OCI-LY1 (cell line): ENCODE measurements around the gene GSTT4.

Source experiments
- H2AFZ ChIP-seq: fragments of 200-600 bp; sonication (generic), shearing (Covaris generic); 2 replicates; pipeline ENCODE4 v1.6.0; 2014; ENCODE audit warnings: antibody characterized with exemption, mild to moderate bottlenecking, low read length
- H3F3A ChIP-seq: fragments of 200-600 bp; sonication (generic), shearing (Covaris generic); 2 replicates; pipeline ENCODE4 v1.6.0; 2014; ENCODE audit warnings: mild to moderate bottlenecking, antibody characterized with exemption, low read length, moderate library complexity; ENCODE audit not compliant: insufficient read depth
- H3K27ac ChIP-seq: fragments of 200-600 bp; sonication (generic); 2 replicates; pipeline ENCODE4 v1.5.1; 2014; ENCODE audit warnings: low read length, mixed run types, mild to moderate bottlenecking, low read depth; ENCODE audit not compliant: poor library complexity, severe bottlenecking
- H3K27me3 ChIP-seq: fragments of 200-600 bp; sonication (generic); 2 replicates; pipeline ENCODE4 v1.6.0; 2014; ENCODE audit warnings: antibody characterized with exemption, mild to moderate bottlenecking, low read length, moderate library complexity; ENCODE audit not compliant: insufficient read depth
- H3K36me3 ChIP-seq: fragments of 200-600 bp; sonication (generic); 2 replicates; pipeline ENCODE4 v1.6.1; 2014; ENCODE audit warnings: mild to moderate bottlenecking, antibody characterized with exemption, low read length, moderate library complexity, mixed read lengths; ENCODE audit not compliant: insufficient read depth
- H3K4me1 ChIP-seq: fragments of 200-600 bp; sonication (generic); 2 replicates; pipeline ENCODE4 v1.5.1; 2014; ENCODE audit warnings: mild to moderate bottlenecking, low read length, moderate library complexity; ENCODE audit not compliant: insufficient read depth, severe bottlenecking
- H3K4me2 ChIP-seq: fragments of 200-600 bp; sonication (generic), shearing (Covaris generic); 2 replicates; pipeline ENCODE4 v1.6.1; 2014; ENCODE audit warnings: low read length
- H3K4me3 ChIP-seq: fragments of 200-600 bp; sonication (generic); 2 replicates; pipeline ENCODE4 v1.5.1; 2014; ENCODE audit warnings: low read length, low read depth, mild to moderate bottlenecking, mixed read lengths; ENCODE audit not compliant: poor library complexity, severe bottlenecking
- H3K79me2 ChIP-seq: fragments of 200-600 bp; shearing (Covaris generic); 2 replicates; pipeline ENCODE4 v1.6.1; 2016; ENCODE audit warnings: mixed run types, low read length, mixed read lengths; ENCODE audit not compliant: insufficient read depth
- H3K9ac ChIP-seq: fragments of 200-600 bp; sonication (generic), shearing (Covaris generic); 2 replicates; pipeline ENCODE4 v1.6.1; 2014; ENCODE audit warnings: mild to moderate bottlenecking, low read length, mixed read lengths
- H3K9me2 ChIP-seq: fragments of 200-600 bp; sonication (generic), shearing (Covaris generic); 2 replicates; pipeline ENCODE4 v1.6.1; 2014; ENCODE audit warnings: low read depth, mild to moderate bottlenecking, low read length, mixed read lengths
- H3K9me3 ChIP-seq: fragments of 200-600 bp; shearing (Covaris generic); 2 replicates; pipeline ENCODE4 v1.6.1; 2014; ENCODE audit warnings: low read length, mixed read lengths
- H4K20me1 ChIP-seq: fragments of 200-600 bp; sonication (generic), shearing (Covaris generic); 2 replicates; pipeline ENCODE4 v1.6.0; 2016; ENCODE audit warnings: mild to moderate bottlenecking, low read length; ENCODE audit not compliant: insufficient read depth
- CTCF ChIP-seq: fragments of 200-600 bp; sonication (generic), shearing (Covaris generic); IDR thresholded peaks from 2 replicates; pipeline ENCODE4 v1.5.1; 2017; ENCODE audit warnings: mild to moderate bottlenecking, antibody characterized with exemption, low read length, moderate library complexity, mixed read lengths
- EZH2 ChIP-seq: fragments of 200-600 bp; sonication (generic), shearing (Covaris generic); IDR thresholded peaks from 2 replicates; pipeline ENCODE4 v1.8.0; 2017; ENCODE audit warnings: borderline replicate concordance, mixed run types, mild to moderate bottlenecking, antibody characterized with exemption, low read length, moderate library complexity, mixed read lengths

GSTT4 gene

DNA sequence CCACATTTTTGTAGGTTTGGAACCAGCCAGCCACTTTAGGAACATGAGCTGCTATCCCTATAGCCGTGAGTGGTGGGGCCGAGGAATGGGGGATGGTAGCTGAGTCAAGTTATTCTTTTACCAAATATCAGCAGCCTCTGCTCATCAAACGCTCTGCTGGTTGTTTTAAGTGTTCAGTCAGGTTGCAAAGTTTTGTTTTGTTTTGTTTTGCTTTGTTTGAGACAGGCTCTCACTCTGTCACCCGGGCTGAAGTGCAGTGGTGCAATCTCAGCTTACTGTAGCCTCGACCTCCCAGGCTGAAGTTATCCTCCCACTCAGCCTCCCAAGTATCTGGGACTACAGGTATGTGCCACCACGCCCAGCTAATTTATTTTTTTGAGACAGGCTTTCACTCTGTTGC, 20.2 kb upstream of the GSTT4 start:
- Histone ChIP-seq H3K27me3 (no peaks in the 10 kb centered on the region), H3K4me1 (peaks cover 27% of the 10 kb centered on the region), H4K20me1 (no peaks in the 10 kb centered on the region), H2AFZ (no peak overlapping the region), H3K9me2 (no peaks in the 10 kb centered on the region), H3K27ac (no peak overlapping the region), H3K9ac (no peak overlapping the region), H3K4me3 (no peak overlapping the region), H3K9me3 (no peaks in the 10 kb centered on the region; the same call in 1 of the 2 replicates), H3K4me2 (no peak overlapping the region), H3K36me3 (0 out of 2 replicates have a peak, but pooled peaks cover 10% of the 10 kb centered on the region), H3K79me2 (peaks cover 8% of the 10 kb centered on the region; the same call in 1 of the 2 replicates), H3F3A (no peaks in the 10 kb centered on the region)
- TF ChIP-seq EZH2 (no peak), CTCF (no peak)

- TF ChIP-seq CTCF = no peak
- no peak for TF ChIP-seq EZH2
- H3F3A ChIP-seq = no peaks in the 10 kb centered on the region
Observed at GRCh38 chr22:24024354-24024753, 19.1 kb upstream of the GSTT4 start.

DNA sequence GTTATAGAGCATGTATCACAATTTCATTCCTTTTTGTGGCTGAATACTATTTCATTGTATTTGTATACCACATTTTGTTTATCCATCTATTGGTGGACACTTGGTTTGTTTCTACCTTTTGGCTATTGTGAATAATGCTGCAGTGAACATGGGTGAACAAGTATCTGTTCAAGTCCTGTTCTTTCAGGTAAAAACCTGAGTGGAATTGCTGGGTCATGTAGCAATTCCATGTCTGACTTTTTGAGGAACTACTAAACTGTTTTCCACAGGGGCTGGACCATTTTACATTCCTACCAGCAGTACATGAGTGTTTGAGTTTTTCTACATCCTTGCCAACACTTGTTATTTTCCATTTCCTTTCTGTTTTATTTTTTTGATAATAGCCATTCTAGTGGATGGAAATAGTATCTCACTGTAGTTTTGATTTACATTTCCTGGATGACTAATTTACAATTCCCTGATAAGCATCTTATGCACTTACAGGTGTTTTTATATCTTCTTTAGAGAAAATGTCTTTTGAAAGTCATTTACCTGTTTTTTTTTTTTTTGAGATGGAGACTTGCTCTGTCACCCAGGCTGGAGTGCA, 18.0 kb upstream of the GSTT4 start:
- H2AFZ ChIP-seq = no peak overlapping the region
- no peaks in the 10 kb centered on the region for H4K20me1 ChIP-seq
- H3F3A ChIP-seq = no peaks in the 10 kb centered on the region
- no peak overlapping the region for H3K9ac ChIP-seq
- H3K36me3 ChIP-seq = 0 out of 2 replicates have a peak, but pooled peaks cover 10% of the 10 kb centered on the region
- no peaks in the 10 kb centered on the region for H3K27me3 ChIP-seq
- peaks cover 12% of the 10 kb centered on the region; the same call in 1 of the 2 replicates for H3K79me2 ChIP-seq
- peaks cover 11% of the 10 kb centered on the region for H3K4me1 ChIP-seq
- H3K9me2 ChIP-seq = no peaks in the 10 kb centered on the region
- H3K9me3 ChIP-seq = no peaks in the 10 kb centered on the region; the same call in 1 of the 2 replicates
- H3K4me3 ChIP-seq = no peak overlapping the region
- H3K27ac ChIP-seq = no peak overlapping the region
- TF ChIP-seq EZH2 (no peak), CTCF (no peak)
- no peak overlapping the region for H3K4me2 ChIP-seq

More at GRCh38 chr22:24024354-24024753, 19.1 kb upstream of the GSTT4 start:
- H3K27ac ChIP-seq = no peak overlapping the region
- H2AFZ ChIP-seq = no peak overlapping the region
- no peak overlapping the region for H3K9ac ChIP-seq
- no peak overlapping the region for H3K4me2 ChIP-seq
- no peaks in the 10 kb centered on the region for H3K27me3 ChIP-seq
- H3K4me3 ChIP-seq = no peak overlapping the region
- peaks cover 12% of the 10 kb centered on the region; the same call in 1 of the 2 replicates for H3K79me2 ChIP-seq
- no peaks in the 10 kb centered on the region for H4K20me1 ChIP-seq
- H3K4me1 ChIP-seq = peaks cover 19% of the 10 kb centered on the region
- H3K36me3 ChIP-seq = 0 out of 2 replicates have a peak, but pooled peaks cover 10% of the 10 kb centered on the region
- H3K9me2 ChIP-seq = no peaks in the 10 kb centered on the region
- H3K9me3 ChIP-seq = no peaks in the 10 kb centered on the region; the same call in 1 of the 2 replicates
